Astrocyte (in vitro differentiated cells and primary cell): ENCODE results near the gene AGTRAP. TPM values are rescaled to one million over a fixed set of nuclear protein-coding genes. Genes with fewer than 3 reads are reported as not detected.

Source experiments
- DNase-seq: peaks from one replicate; pipeline ENCODE4 v3.0.0-alpha.2; 2010; ENCODE audit warnings: low read depth
- FAIRE-seq: peaks from 2 replicates; lab custom pipeline; 2011; peaks lifted over from hg19 to GRCh38; lab: Jason Lieb, UNC
- H2AFZ ChIP-seq: 2 replicates; pipeline ENCODE4 v1.6.0; 2012; ENCODE audit warnings: low read depth, low read length, inconsistent platforms
- H3K27ac ChIP-seq: 2 replicates; pipeline ENCODE4 v1.5.1; 2011; ENCODE audit warnings: low read depth, low read length, inconsistent platforms
- H3K27me3 ChIP-seq: 2 replicates; pipeline ENCODE4 v1.6.0; 2011; ENCODE audit warnings: low read length, inconsistent platforms; ENCODE audit not compliant: insufficient read depth
- H3K36me3 ChIP-seq: 2 replicates; pipeline ENCODE4 v1.5.1; 2011; ENCODE audit warnings: low read length, inconsistent platforms; ENCODE audit not compliant: insufficient read depth
- H3K4me1 ChIP-seq: 2 replicates; pipeline ENCODE4 v1.5.1; 2011; ENCODE audit warnings: low read length, inconsistent platforms; ENCODE audit not compliant: insufficient read depth
- H3K4me2 ChIP-seq: 2 replicates; pipeline ENCODE4 v1.6.0; 2012; ENCODE audit warnings: low read length, inconsistent platforms
- H3K4me3 ChIP-seq: 2 replicates; pipeline ENCODE4 v1.5.1; 2011; ENCODE audit warnings: low read depth, mild to moderate bottlenecking, low read length, inconsistent platforms; ENCODE audit not compliant: insufficient read depth
- H3K79me2 ChIP-seq: 2 replicates; pipeline ENCODE4 v1.6.0; 2012; ENCODE audit warnings: mild to moderate bottlenecking, low read length, inconsistent platforms; ENCODE audit not compliant: insufficient read depth
- H3K9ac ChIP-seq: 2 replicates; pipeline ENCODE4 v1.6.0; 2012; ENCODE audit warnings: mild to moderate bottlenecking, low read length, inconsistent platforms
- H3K9me3 ChIP-seq: 2 replicates; pipeline ENCODE4 v1.5.1; 2012; ENCODE audit warnings: low read depth, mild to moderate bottlenecking, low read length, inconsistent platforms; ENCODE audit not compliant: insufficient read depth
- H4K20me1 ChIP-seq: 2 replicates; pipeline ENCODE4 v1.6.0; 2012; ENCODE audit warnings: low read length, inconsistent platforms; ENCODE audit not compliant: insufficient read depth
- H3K27ac Mint-ChIP-seq: one replicate; pipeline ENCODE4 v1.8.0; 2021; ENCODE audit warnings: mild to moderate bottlenecking, mixed read lengths; ENCODE audit not compliant: unreplicated experiment
- H3K27me3 Mint-ChIP-seq: one replicate; pipeline ENCODE4 v1.8.0; 2021; ENCODE audit warnings: low read depth, mixed read lengths; ENCODE audit not compliant: unreplicated experiment
- H3K36me3 Mint-ChIP-seq: one replicate; pipeline ENCODE4 v1.8.0; 2021; ENCODE audit warnings: low read depth, mixed read lengths; ENCODE audit not compliant: unreplicated experiment
- H3K4me1 Mint-ChIP-seq: one replicate; pipeline ENCODE4 v1.8.0; 2021; ENCODE audit warnings: low read depth, mixed read lengths; ENCODE audit not compliant: unreplicated experiment
- H3K4me3 Mint-ChIP-seq: one replicate; pipeline ENCODE4 v1.8.0; 2021; ENCODE audit warnings: mild to moderate bottlenecking, moderate library complexity, mixed read lengths; ENCODE audit not compliant: unreplicated experiment
- H3K9me3 Mint-ChIP-seq: one replicate; pipeline ENCODE4 v1.8.0; 2021; ENCODE audit warnings: mild to moderate bottlenecking, mixed read lengths; ENCODE audit not compliant: unreplicated experiment
- CTCF ChIP-seq: IDR thresholded peaks from 2 replicates; pipeline ENCODE4 v1.5.1; 2011; ENCODE audit warnings: low read depth, mild to moderate bottlenecking, inconsistent platforms, low read length, moderate library complexity; ENCODE audit not compliant: insufficient read depth
- EZH2 ChIP-seq: IDR thresholded peaks from 2 replicates; pipeline ENCODE4 v1.6.1; 2012; ENCODE audit warnings: mild to moderate bottlenecking, low read length, inconsistent platforms; ENCODE audit not compliant: insufficient read depth
- total RNA-seq: library from RNA; stranded (reverse); gene quantifications from 2 replicates; pipeline ENCODE4 v1.2.1, GENCODE V29; 2021

The AGTRAP gene
- total RNA-seq, 1 donor from 2014 or later = 38.7 TPM

GRCh38 chr1:11708554-11709350 lies 27.2 kb upstream of the AGTRAP start:
- H3K4me3 Mint-ChIP-seq = no peak overlapping the region
- Histone ChIP-seq H2AFZ (no peak overlapping the region), H3K79me2 (no peaks in the 10 kb centered on the region), H4K20me1 (peaks cover 15% of the 10 kb centered on the region), H3K4me3 (no peak overlapping the region), H3K9me3 (no peaks in the 10 kb centered on the region), H3K36me3 (no peaks in the 10 kb centered on the region), H3K27me3 (peaks cover 6% of the 10 kb centered on the region), H3K27ac (no peak overlapping the region), H3K4me2 (no peak overlapping the region), H3K9ac (no peak overlapping the region), H3K4me1 (peaks cover 3% of the 10 kb centered on the region)
- no peak for TF ChIP-seq CTCF
- TF ChIP-seq EZH2 = no peak
- H3K9me3 Mint-ChIP-seq = no peaks in the 10 kb centered on the region
- no peaks in the 10 kb centered on the region for H3K36me3 Mint-ChIP-seq
- H3K27me3 Mint-ChIP-seq = peaks cover 48% of the 10 kb centered on the region
- no peaks in the 10 kb centered on the region for H3K4me1 Mint-ChIP-seq
- H3K27ac Mint-ChIP-seq = no peak overlapping the region
- DNase-seq (no peak), FAIRE-seq (no peak)

GRCh38 chr1:11711490-11711889 lies 24.4 kb upstream of the AGTRAP start:
- Mint-ChIP-seq H3K9me3 (no peaks in the 10 kb centered on the region), H3K36me3 (no peaks in the 10 kb centered on the region), H3K27ac (no peak overlapping the region), H3K27me3 (peaks cover 43% of the 10 kb centered on the region), H3K4me1 (no peaks in the 10 kb centered on the region), H3K4me3 (no peak overlapping the region)
- no peaks in the 10 kb centered on the region for H4K20me1 ChIP-seq
- TF ChIP-seq EZH2 (no peak), CTCF (no peak)
- H3K9ac ChIP-seq = no peak overlapping the region
- no peak overlapping the region for H3K27ac ChIP-seq
- H3K27me3 ChIP-seq = no peaks in the 10 kb centered on the region
- no peaks in the 10 kb centered on the region for H3K36me3 ChIP-seq
- DNase-seq (no peak), FAIRE-seq (no peak)
- no peak overlapping the region for H2AFZ ChIP-seq
- H3K9me3 ChIP-seq = no peaks in the 10 kb centered on the region
- H3K4me1 ChIP-seq = no peaks in the 10 kb centered on the region
- H3K79me2 ChIP-seq = no peaks in the 10 kb centered on the region
- no peak overlapping the region for H3K4me3 ChIP-seq
- no peak overlapping the region for H3K4me2 ChIP-seq

DNA sequence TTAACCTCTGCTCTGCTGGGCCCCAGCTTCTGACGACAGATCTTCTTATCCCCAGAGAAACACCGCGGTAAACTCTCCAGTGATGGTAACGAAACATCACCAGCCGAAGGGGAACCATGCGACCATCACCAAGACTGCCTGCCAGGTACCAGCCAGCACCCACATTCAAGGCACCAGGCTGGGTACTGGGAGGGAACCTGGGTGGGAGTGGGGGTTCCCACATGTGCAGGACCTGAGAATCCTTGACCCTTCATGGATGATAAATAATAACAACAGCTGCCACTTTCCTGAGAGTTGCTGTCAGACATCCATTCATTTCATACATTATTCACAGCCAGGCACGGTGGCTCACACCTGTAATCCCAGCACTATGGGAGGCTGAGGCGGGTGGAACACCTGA lies 23.7 kb upstream of the AGTRAP start:
- no peak overlapping the region for H3K4me2 ChIP-seq
- peaks cover 38% of the 10 kb centered on the region for H3K27me3 Mint-ChIP-seq
- no peaks in the 10 kb centered on the region for H3K27me3 ChIP-seq
- H2AFZ ChIP-seq = no peak overlapping the region
- H3K4me1 ChIP-seq = no peaks in the 10 kb centered on the region
- no peaks in the 10 kb centered on the region for H4K20me1 ChIP-seq
- H3K4me3 Mint-ChIP-seq = no peak overlapping the region
- no peaks in the 10 kb centered on the region for H3K9me3 Mint-ChIP-seq
- no peak overlapping the region for H3K27ac ChIP-seq
- no peaks in the 10 kb centered on the region for H3K36me3 ChIP-seq
- no peaks in the 10 kb centered on the region for H3K4me1 Mint-ChIP-seq
- no peak for DNase-seq
- H3K4me3 ChIP-seq = no peak overlapping the region
- no peaks in the 10 kb centered on the region for H3K9me3 ChIP-seq
- no peaks in the 10 kb centered on the region for H3K36me3 Mint-ChIP-seq
- no peak overlapping the region for H3K9ac ChIP-seq
- TF ChIP-seq CTCF = no peak
- no peak for TF ChIP-seq EZH2
- FAIRE-seq = no peak
- no peaks in the 10 kb centered on the region for H3K79me2 ChIP-seq
- no peak overlapping the region for H3K27ac Mint-ChIP-seq
